GM12878 (cell line): Measurements from ENCODE around the gene CACNA1H. TPM values are rescaled to one million over a fixed set of nuclear protein-coding genes. Genes with fewer than 3 reads are reported as not detected.

ENCODE experiments used
- ATAC-seq: fragments of 200-7000 bp; cut with Tn5 transposase; 3 replicates; pipeline ENCODE4 v1.9.1; 2020; ENCODE audit warnings: mild to moderate bottlenecking, moderate library complexity
- BruUV-seq: library from RNA; stranded (reverse); fragments of 400-500 nt; replicated peaks from 2 replicates; lab custom pipeline; 2021; lab: Mats Ljungman, UMichigan
- CTCF ChIA-PET: fragments of 300-600 bp; sonication (Branson Sonifier 250); formaldehyde crosslinking; extraction: SDS; loops from one replicate; lab custom pipeline; 2021; ENCODE audit warnings: inconsistent platforms; lab: Yijun Ruan, JAX
- POLR2A ChIA-PET: fragments of 350-600 bp; formaldehyde crosslinking; extraction: SDS; loops from one replicate; lab custom pipeline; 2021; ENCODE audit warnings: inconsistent platforms; lab: Charles Lee
- RAD21 ChIA-PET: fragments of 300-600 bp; sonication (Branson Sonifier 250); formaldehyde crosslinking; loops from one replicate; lab custom pipeline; 2023; ENCODE audit warnings: antibody characterized with exemption; ENCODE audit not compliant: unreplicated experiment; lab: Charles Lee
- SMC1A ChIA-PET: fragments of 300-600 bp; sonication (Branson Sonifier 250); formaldehyde crosslinking; loops from one replicate; lab custom pipeline; 2023; ENCODE audit not compliant: unreplicated experiment, uncharacterized antibody; lab: Charles Lee
- DNase-seq: peaks from one replicate; pipeline ENCODE4 v3.0.0-alpha.2; 2011; ENCODE audit warnings: low read depth, low spot score
- FAIRE-seq: peaks from 3 replicates; lab custom pipeline; 2011; peaks lifted over from hg19 to GRCh38; lab: Jason Lieb, UNC
- H2AFZ ChIP-seq: 2 replicates; pipeline ENCODE4 v1.6.0; 2011; ENCODE audit warnings: low read depth, low read length, control low read depth; ENCODE audit not compliant: control insufficient read depth
- H3K27ac ChIP-seq: 2 replicates; pipeline ENCODE4 v1.5.1; 2011; ENCODE audit warnings: control low read depth; ENCODE audit not compliant: control insufficient read depth, insufficient read depth
- H3K27me3 ChIP-seq, 2 experiments: replicated peaks in 1 of 2; 2 replicates each; pipeline versions ENCODE4 v1.6.0 to v1.6.1; 2011; ENCODE audit warnings: low read length in 1 of 2; ENCODE audit not compliant: control insufficient read depth in 2 of 2, insufficient read depth in 2 of 2
- H3K36me3 ChIP-seq, 2 experiments: 2 replicates each; pipeline ENCODE4 v1.5.1; 2011; ENCODE audit warnings: low read length in 1 of 2; ENCODE audit not compliant: control insufficient read depth in 2 of 2, insufficient read depth in 2 of 2
- H3K4me1 ChIP-seq: 2 replicates; pipeline ENCODE4 v1.6.1; 2011; ENCODE audit warnings: mild to moderate bottlenecking, low read length, moderate library complexity, mixed read lengths; ENCODE audit not compliant: control insufficient read depth, insufficient read depth
- H3K4me2 ChIP-seq: 2 replicates; pipeline ENCODE4 v1.6.0; 2011; ENCODE audit warnings: control low read depth; ENCODE audit not compliant: control insufficient read depth, insufficient read depth
- H3K4me3 ChIP-seq: fragments of 200-600 bp; sonication (generic); 2 replicates; pipeline ENCODE4 v1.5.1; 2016
- H3K79me2 ChIP-seq: 2 replicates; pipeline ENCODE4 v1.6.0; 2011; ENCODE audit warnings: low read length; ENCODE audit not compliant: control insufficient read depth, insufficient read depth
- H3K9ac ChIP-seq: 2 replicates; pipeline ENCODE4 v1.8.0; 2011; ENCODE audit warnings: low read length, control low read depth, mixed read lengths; ENCODE audit not compliant: control insufficient read depth, insufficient read depth
- H3K9me3 ChIP-seq: replicated peaks from 3 replicates; pipeline ENCODE4 v1.5.1; 2011; ENCODE audit warnings: mild to moderate bottlenecking, low read length; ENCODE audit not compliant: control insufficient read depth, insufficient read depth
- H4K20me1 ChIP-seq: 2 replicates; pipeline ENCODE4 v1.6.0; 2011; ENCODE audit not compliant: control insufficient read depth, insufficient read depth
- E2F4 ChIP-seq: IDR thresholded peaks from 2 replicates; pipeline ENCODE4 v1.6.1; 2012; ENCODE audit warnings: low read depth, low read length, improper control_type of control experiment
- NR2F1 ChIP-seq: fragments of 450-650 bp; conservative IDR thresholded peaks from 2 replicates; pipeline ENCODE4 v1.6.1; 2017; ENCODE audit warnings: mild to moderate bottlenecking
- PBX3 ChIP-seq: IDR thresholded peaks from 2 replicates; pipeline ENCODE4 v1.6.1; 2011; ENCODE audit warnings: mild to moderate bottlenecking, low read depth, low read length, moderate library complexity; ENCODE audit not compliant: insufficient replicate concordance
- WGBS: methylation state at CpG from one replicate; pipeline ENCODE4 v1.1.6; 2016; ENCODE audit warnings: low lambda C conversion rate; ENCODE audit not compliant: insufficient replicate concordance, insufficient coverage; ENCODE audit errors: missing lambda C conversion rate; 5-methylcytosine and 5-hydroxymethylcytosine counted together
- in situ Hi-C: fragments of 300-500 bp; cut with MboI; formaldehyde crosslinking; loops from 9 replicates; pipeline ENCODE4 v1.14.3; 2018; ENCODE audit warnings: mixed read lengths
- intact Hi-C: fragments of 100-400 bp; cut with micrococcal nuclease; formaldehyde crosslinking; loops from one replicate; pipeline ENCODE4 v1.14.2; 2022; ENCODE audit not compliant: unreplicated experiment
- polyA plus RNA-seq, 11 experiments: library from polyadenylated mRNA; depleted of rRNA in 4 of 11; unstranded in 6 of 11; stranded (reverse) in 5 of 11; fragments of >200 nt; fragmentation: Nextera tagmentation in 4 of 11; fragmentation: Illumina TruSeq in 1 of 11; extraction: Ambion mirVana in 4 of 11; extraction: Trizol in 1 of 11; gene quantifications; 1 replicate in 1 of 11; 2 replicates in 10 of 11; pipeline versions ENCODE4 v1.2.1 to v1.2.3, GENCODE V29; 2011 to 2016; ENCODE audit warnings: inconsistent platforms in 2 of 11, missing spikeins in 2 of 11, low read depth in 1 of 11
- total RNA-seq, 4 experiments: library from RNA; depleted of rRNA in 3 of 4; stranded (reverse); fragments of >200 nt in 3 of 4; fragmentation: Illumina TruSeq in 1 of 4; extraction: Trizol in 1 of 4; gene quantifications; 2 replicates each; pipeline versions ENCODE4 v1.2.1 to v1.2.3, GENCODE V29; 2013 to 2021

CACNA1H gene
- total and polyA plus RNA-seq, 10 of the 15 experiments (the other 5 are each of a cell fraction or from before 2014, with no cell fraction given) = 0.03 to 0.54 TPM; not detected in 8

GRCh38 chr16:1129106-1129960 is 23.6 kb upstream of the CACNA1H start:
- H3K27me3 ChIP-seq = no peaks in the 10 kb centered on the region
- H3K9ac ChIP-seq = no peak overlapping the region
- no peak for TF ChIP-seq PBX3
- FAIRE-seq (no peak), DNase-seq (no peak), ATAC-seq (no peak)
- no TSS peak for BruUV-seq
- no peaks in the 10 kb centered on the region for H3K9me3 ChIP-seq
- ChIA-PET SMC1A (no interaction called here), POLR2A (no interaction called here), CTCF (no interaction called here), RAD21 (no interaction called here)
- WGBS = 57% methylated on average over 36 of the region's 48 CpGs
- H2AFZ ChIP-seq = no peak overlapping the region
- H3K79me2 ChIP-seq = no peaks in the 10 kb centered on the region
- H3K27ac ChIP-seq = no peak overlapping the region
- no peak overlapping the region for H3K4me2 ChIP-seq
- intact Hi-C loops (no loop called here), in situ Hi-C loops (loop anchor here (10.0 kb wide), 1 partner anchor 65 kb away; no protein-coding TSS in a partner anchor)
- H4K20me1 ChIP-seq = no peaks in the 10 kb centered on the region
- H3K4me3 ChIP-seq = no peak overlapping the region
- no peaks in the 10 kb centered on the region for H3K4me1 ChIP-seq
- H3K36me3 ChIP-seq = no peaks in the 10 kb centered on the region

- 44% methylated on average over 8 of the region's 8 CpGs for WGBS
These were observed 22.5 kb upstream of the CACNA1H start for GRCh38 chr16:1130382-1130781.

More at GRCh38 chr16:1130382-1130781, 22.5 kb upstream of the CACNA1H start:
- CTCF ChIA-PET = no interaction called here
- no TSS peak for BruUV-seq
- RAD21 ChIA-PET = no interaction called here
- H4K20me1 ChIP-seq = no peaks in the 10 kb centered on the region
- FAIRE-seq = no peak
- no peak for ATAC-seq
- H3K9me3 ChIP-seq = no peaks in the 10 kb centered on the region
- no peak overlapping the region for H3K4me3 ChIP-seq
- no peaks in the 10 kb centered on the region for H3K36me3 ChIP-seq
- DNase-seq = no peak
- H3K4me2 ChIP-seq = no peak overlapping the region
- POLR2A ChIA-PET = no interaction called here
- H3K4me1 ChIP-seq = no peaks in the 10 kb centered on the region
- in situ Hi-C loops (no loop called here), intact Hi-C loops (no loop called here)
- TF ChIP-seq E2F4 (no peak), NR2F1 (0 out of 2 replicates have a peak, but pooled peaks have one; percentile 19)
- H3K27me3 ChIP-seq = no peaks in the 10 kb centered on the region
- no peak overlapping the region for H3K27ac ChIP-seq
- H2AFZ ChIP-seq = no peak overlapping the region
- no peaks in the 10 kb centered on the region for H3K79me2 ChIP-seq
- SMC1A ChIA-PET = no interaction called here
- no peak overlapping the region for H3K9ac ChIP-seq
